A549 treated with DMSO at 1 μM for 4 hours (cell line): ENCODE results near the gene MEF2C. TPM values are rescaled to one million over a fixed set of nuclear protein-coding genes. Genes with fewer than 3 reads are reported as not detected.

Experiments used
- total RNA-seq: library from RNA; stranded (reverse); fragments of 200-300 nt; extraction: Qiagen RNA extraction; gene quantifications from 5 replicates; pipeline ENCODE4 v1.2.3, GENCODE V29; 2022; ENCODE audit warnings: low read depth

MEF2C gene
- total RNA-seq = 0.07 TPM in 1 of 5 replicates, not detected in the others

DNA sequence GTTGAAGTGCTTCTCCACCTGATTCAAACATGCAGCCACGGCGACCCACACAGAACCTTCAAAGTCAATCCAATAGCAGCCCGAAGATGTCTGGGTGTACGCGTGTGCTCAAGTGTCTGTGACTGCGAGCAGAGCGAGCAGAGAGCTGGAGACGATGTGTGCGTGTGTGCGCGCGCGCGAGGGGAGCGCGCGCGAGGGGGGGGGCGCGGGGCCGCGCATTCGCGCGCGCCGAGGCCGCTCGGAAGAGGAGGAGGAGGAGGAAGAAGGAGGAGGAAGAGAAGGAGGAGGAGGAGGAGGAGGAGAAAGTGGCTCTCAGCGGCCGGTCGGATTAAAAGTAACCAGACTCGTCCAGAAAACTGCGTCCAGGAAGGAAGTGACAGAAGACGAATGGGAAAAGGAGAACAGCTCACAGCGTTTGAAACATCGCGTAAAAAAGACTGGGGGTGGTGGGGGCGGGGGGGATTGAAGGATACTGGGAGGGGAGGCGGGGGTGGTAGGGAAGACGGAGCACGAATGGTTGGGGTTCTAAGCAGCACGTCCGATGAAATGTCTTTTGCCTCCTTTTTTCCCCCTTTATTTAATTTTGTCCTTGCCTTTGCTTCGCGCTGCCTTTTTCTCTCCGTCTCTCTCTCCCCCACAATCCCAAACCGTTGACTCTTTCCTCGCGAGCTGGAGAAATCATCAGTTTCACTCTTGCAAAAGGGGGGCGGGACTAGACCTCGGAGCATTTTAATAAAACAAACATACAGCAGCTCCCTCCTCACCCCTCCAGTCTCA lies at the start of gene MEF2C:
Gene MEF2C (minus strand): TSS at position 126 of the 777 bp plus-strand sequence. CDS start 59,396 bp downstream, outside the sequence.

